ENCODE data around the gene HMGB1.
"Not testable (repeated sequence)": the region's sequence is repeated elsewhere in the genome, so short reads cannot be mapped to it uniquely, and the experiment has no call there.

The HMGB1 gene

DNA sequence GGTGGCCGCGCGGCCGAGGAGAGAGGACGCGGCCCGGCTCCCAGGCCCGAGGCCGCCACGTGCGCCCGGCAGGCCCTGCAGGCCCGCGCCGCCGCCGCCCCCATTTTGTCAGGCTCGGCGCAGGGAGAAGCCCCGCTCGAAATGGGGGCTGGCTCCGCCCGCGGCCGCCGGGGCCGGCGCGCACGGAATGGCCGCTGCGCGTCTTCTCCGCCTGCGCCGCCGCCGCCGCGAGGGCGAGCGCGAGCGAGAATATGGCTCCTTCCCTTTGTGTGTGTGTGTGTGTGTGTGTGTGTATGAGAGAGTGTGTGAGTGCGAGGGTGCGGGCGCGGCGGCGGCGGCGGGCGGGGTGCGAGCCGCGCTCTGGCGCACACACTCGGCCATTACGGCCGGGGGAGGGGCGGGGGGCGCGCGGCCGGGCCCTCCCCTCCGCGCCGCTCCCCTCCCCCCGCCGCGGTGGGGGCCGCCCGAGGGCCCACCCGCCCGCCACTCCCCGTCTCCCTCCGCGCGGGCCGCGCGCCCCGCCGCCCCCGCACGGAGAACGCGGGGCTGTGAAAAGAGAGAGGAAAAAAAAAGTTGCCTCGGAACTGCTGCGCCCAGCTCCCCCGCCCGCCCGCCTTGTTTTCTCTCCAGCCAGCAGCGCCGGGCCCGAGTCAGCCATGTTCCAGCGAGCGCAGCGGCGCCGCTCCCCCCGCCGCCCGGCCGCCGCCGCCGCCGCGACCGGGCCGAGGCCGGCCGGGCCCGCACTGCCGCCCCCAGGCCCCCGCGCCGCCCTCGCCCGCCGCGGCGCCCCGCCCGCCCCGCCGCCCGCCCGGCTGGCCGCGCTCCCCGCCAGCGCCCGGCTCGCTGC is 1.0 kb downstream of the HMGB1 start:
- peak; percentile 88 for DNase-seq

GRCh38 chr13:30463787-30464495 is 1.8 kb downstream of the HMGB1 start:
- DNase-seq, result peak; percentile 73

GRCh38 chr13:30461279-30462066 is 4.3 kb downstream of the HMGB1 start:
- peak; percentile 62 for DNase-seq

- peak; percentile 25 for DNase-seq
Observed at GRCh38 chr13:30457306-30457891, 8.3 kb downstream of the HMGB1 start.

- peak; percentile 33 for DNase-seq
Observed at GRCh38 chr13:30456290-30456689, 9.4 kb downstream of the HMGB1 start.

- DNase-seq, result no peak
Observed at GRCh38 chr13:30454991-30455390, 10.7 kb downstream of the HMGB1 start.

DNA sequence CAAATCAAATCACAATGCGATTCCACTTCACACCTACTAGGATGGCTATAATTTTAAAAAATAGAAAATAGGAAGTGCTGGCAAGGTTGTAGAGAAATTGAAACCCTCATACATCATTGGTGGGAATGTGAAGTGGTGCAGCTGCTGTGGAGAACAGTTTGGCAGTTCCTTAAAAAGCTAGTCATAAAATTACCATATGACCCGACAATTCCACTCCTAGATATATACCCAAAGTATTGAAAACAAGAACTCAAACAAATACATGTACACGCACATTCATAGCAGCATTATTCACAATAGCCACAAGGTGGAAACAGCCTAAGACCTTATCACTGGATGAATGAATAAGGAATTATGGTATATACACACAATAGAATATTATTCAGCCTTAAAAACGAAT is 12.0 kb downstream of the HMGB1 start:
- peak; percentile 71 for DNase-seq

DNA sequence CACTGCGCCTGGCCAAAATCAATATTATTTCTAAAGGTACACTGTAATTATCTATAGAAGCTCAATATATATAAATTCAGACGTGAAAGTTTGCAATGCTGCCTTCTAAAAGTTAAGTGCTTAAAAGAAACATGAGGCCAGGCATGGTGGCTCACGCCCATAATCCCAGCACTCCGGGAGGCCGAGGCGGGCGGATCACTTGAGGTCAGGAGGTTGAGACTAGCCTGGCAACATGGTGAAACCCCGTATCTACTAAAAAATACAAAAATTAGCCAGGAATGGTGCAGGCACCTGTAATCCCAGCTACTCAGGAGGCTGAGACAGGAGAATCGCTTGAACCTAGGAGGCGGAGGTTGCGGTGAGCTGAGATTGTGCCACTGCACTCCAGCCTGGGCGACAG is 14.3 kb downstream of the HMGB1 start:
- not testable (repeated sequence) for DNase-seq

- DNase-seq, result no peak
Observed at GRCh38 chr13:30450066-30450465, 15.7 kb downstream of the HMGB1 start.

DNA sequence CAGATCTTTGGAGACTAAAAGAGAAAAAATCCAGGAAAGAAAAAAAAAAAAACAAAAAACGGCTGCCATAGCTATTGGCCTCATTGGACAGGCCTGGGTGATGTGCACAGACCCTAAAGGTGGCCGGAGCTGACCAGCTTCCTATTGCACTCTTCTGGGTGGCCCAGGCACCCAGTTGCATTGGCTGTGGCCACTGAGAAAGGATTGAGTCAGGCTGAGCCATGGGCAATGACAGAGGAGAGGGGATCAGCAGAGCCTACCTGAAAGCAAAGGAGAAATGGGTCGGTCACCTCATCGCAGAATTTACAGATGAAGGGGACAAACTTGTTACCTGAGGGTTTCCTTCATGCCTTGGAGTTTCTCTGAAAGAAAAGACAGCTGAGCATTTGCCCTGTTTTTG is 17.3 kb downstream of the HMGB1 start:
- DNase-seq, result no peak

DNA sequence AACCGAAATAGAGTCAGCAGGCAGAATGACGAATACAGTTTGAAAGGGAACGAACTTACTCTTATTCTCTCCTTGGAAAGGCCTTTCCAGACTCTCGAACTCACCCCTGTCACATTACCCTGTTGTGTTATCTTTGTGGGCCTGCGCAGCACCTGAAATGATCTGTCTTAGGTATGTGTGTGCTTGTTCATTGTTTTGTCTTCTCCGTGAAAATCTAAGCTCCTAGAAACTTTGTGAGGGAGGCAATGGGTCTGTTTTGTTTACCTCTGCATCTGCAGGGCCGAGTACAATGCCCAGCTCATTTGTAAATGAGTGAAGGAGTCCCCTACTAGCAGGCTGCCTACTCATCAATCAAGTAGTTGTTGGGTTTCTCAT is 19.6 kb downstream of the HMGB1 start:
- no peak for DNase-seq

GRCh38 chr13:30443957-30444404 is 21.8 kb downstream of the HMGB1 start:
- DNase-seq, result no peak

- DNase-seq, result not testable (repeated sequence)
Observed at GRCh38 chr13:30443491-30443890, 22.2 kb downstream of the HMGB1 start.

- DNase-seq, result peak; percentile 47
Observed at GRCh38 chr13:30442926-30443325, 22.8 kb downstream of the HMGB1 start.

GRCh38 chr13:30440910-30441703 is 24.6 kb downstream of the HMGB1 start:
- peak; percentile 66 for DNase-seq

- no peak for DNase-seq
Observed at GRCh38 chr13:30438286-30438685, 27.4 kb downstream of the HMGB1 start.

DNA sequence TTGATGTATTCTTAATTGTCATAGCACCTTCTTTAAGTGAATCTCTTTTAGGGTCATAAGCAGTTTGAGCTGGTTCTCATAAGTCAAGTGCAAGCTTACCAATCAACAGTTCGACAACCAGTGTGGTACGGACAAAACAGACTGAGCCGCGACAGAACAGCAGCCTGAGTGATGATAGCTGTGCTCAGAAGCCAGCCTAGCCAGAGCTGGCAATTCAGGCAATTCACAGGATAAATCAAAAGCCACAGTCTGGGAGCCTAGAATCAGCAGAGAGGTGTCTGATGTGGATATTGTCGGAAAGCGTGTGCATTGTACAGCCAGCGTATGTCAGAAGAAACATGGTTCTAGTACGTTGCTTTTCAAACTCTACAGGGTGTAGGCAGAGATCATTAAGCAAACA is 28.6 kb downstream of the HMGB1 start:
- DNase-seq, result no peak

GRCh38 chr13:30435911-30436451 is 29.8 kb downstream of the HMGB1 start:
- no peak for DNase-seq

- DNase-seq, result no peak
Observed at GRCh38 chr13:30431269-30431940, 34.3 kb downstream of the HMGB1 start.

DNA sequence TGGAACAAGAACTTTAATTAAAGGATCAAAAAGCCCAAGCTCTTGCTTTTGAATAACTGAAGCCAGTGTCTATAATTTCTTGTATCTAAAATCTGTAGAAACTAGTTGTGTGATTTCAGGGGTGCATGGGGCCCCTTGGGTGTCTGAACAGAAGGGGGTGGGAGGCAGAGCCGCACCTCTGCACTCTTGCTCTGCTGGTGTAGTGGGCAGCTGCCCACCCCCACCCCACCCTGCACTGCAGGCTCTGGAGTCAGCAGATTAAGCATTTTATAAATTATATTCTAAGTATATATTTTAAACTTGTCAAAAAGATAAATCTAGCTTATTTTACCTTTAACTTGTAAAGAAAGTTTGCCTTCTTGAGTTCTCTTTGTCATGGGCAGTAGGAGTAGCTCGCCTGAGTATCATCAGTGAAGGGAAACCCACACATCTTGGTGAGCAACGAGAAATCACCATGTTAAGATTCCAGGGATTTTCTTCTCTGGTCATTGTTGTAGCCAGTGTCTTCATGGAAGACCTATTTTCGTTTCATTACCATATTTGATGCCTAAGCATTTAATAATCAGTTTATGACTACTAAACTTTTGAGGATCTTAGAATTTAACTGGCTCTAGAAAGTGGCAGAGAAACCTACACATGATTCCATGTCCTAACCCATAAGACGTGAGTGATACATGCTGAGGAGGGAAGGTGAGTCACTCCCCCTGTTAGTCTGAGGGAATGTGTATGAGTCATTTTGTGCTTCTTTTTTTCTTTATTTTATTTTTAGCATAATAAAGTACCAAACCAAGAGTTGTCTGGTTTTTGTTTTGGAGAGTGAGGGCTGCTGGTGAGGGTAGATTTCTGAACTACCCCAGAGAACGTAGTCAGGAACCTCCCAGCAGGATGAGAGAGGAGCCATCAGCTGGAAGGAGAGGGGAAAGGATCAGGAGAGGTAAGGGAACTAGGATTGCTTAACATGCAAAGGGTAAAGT is 35.7 kb downstream of the HMGB1 start:
- DNase-seq, result peak; percentile 30

Measured in hematopoietic multipotent progenitor cell treated with erythropoietin and hydrocortisone succinate and interleukin-3 and kit ligand, for 4 days (in vitro differentiated cells).